ENCODE data around the gene GSTK1.
"Not testable (repeated sequence)": the region's sequence is repeated elsewhere in the genome, so short reads cannot be mapped to it uniquely, and the experiment has no call there.

GSTK1 gene

GRCh38 chr7:143238289-143238980 is 24.8 kb upstream of the GSTK1 start:
- no peak for DNase-seq (ENCODE audit: low read depth)

- no peak for DNase-seq (ENCODE audit: low read depth)
Observed at GRCh38 chr7:143239813-143240212, 23.4 kb upstream of the GSTK1 start.

GRCh38 chr7:143240291-143241168 is 22.7 kb upstream of the GSTK1 start:
- DNase-seq (ENCODE audit: low read depth): no peak

GRCh38 chr7:143242306-143242705 is 20.9 kb upstream of the GSTK1 start:
- no peak for DNase-seq (ENCODE audit: low read depth)

GRCh38 chr7:143243111-143243510 is 20.1 kb upstream of the GSTK1 start:
- no peak for DNase-seq (ENCODE audit: low read depth)

GRCh38 chr7:143243614-143244013 is 19.6 kb upstream of the GSTK1 start:
- no peak for DNase-seq (ENCODE audit: low read depth)

- no peak for DNase-seq (ENCODE audit: low read depth)
Observed at GRCh38 chr7:143244321-143244720, 18.9 kb upstream of the GSTK1 start.

- no peak for DNase-seq (ENCODE audit: low read depth)
Observed at GRCh38 chr7:143245123-143245522, 18.1 kb upstream of the GSTK1 start.

GRCh38 chr7:143247372-143247771 is 15.9 kb upstream of the GSTK1 start:
- no peak for DNase-seq (ENCODE audit: low read depth)

- no peak for DNase-seq (ENCODE audit: low read depth)
Observed at GRCh38 chr7:143248761-143249354, 14.4 kb upstream of the GSTK1 start.

GRCh38 chr7:143250199-143250598 is 13.0 kb upstream of the GSTK1 start:
- DNase-seq (ENCODE audit: low read depth): no peak

GRCh38 chr7:143250822-143251221 is 12.4 kb upstream of the GSTK1 start:
- DNase-seq (ENCODE audit: low read depth): no peak

- DNase-seq (ENCODE audit: low read depth): no peak
Observed at GRCh38 chr7:143252006-143252405, 11.2 kb upstream of the GSTK1 start.

- DNase-seq (ENCODE audit: low read depth): no peak
Observed at GRCh38 chr7:143255564-143255963, 7.7 kb upstream of the GSTK1 start.

GRCh38 chr7:143256325-143256724 is 6.9 kb upstream of the GSTK1 start:
- DNase-seq (ENCODE audit: low read depth): no peak

- DNase-seq (ENCODE audit: low read depth): no peak
Observed at GRCh38 chr7:143256932-143257331, 6.3 kb upstream of the GSTK1 start.

GRCh38 chr7:143257501-143257900 is 5.7 kb upstream of the GSTK1 start:
- no peak for DNase-seq (ENCODE audit: low read depth)

GRCh38 chr7:143258831-143259230 is 4.4 kb upstream of the GSTK1 start:
- DNase-seq (ENCODE audit: low read depth): no peak

- DNase-seq (ENCODE audit: low read depth): no peak
Observed at GRCh38 chr7:143259765-143260164, 3.5 kb upstream of the GSTK1 start.

- DNase-seq (ENCODE audit: low read depth): no peak
Observed at GRCh38 chr7:143261901-143262300, 1.3 kb upstream of the GSTK1 start.

GRCh38 chr7:143264196-143264568 is 941 bp downstream of the GSTK1 start:
- DNase-seq (ENCODE audit: low read depth): not testable (repeated sequence)

GRCh38 chr7:143265017-143265693 is 1.9 kb downstream of the GSTK1 start:
- DNase-seq (ENCODE audit: low read depth): no peak

GRCh38 chr7:143269251-143269650 is 6.0 kb downstream of the GSTK1 start:
- no peak for DNase-seq (ENCODE audit: low read depth)

All from CMK (cell line).